ENCODE data around the gene ERN2. TPM values are rescaled to one million over a fixed set of nuclear protein-coding genes. Genes with fewer than 3 reads are reported as not detected.
A peak's percentile ranks its signal among the peaks of the same experiment; 100 is the strongest.
"Not testable (repeated sequence)": the region's sequence is repeated elsewhere in the genome, so short reads cannot be mapped to it uniquely, and the experiment has no call there.

ERN2 gene
- total RNA-seq, 1 experiment from 2014 or later = 3.3 TPM

- in situ Hi-C loops (cut with HindIII; ENCODE audit: low sequenced_read_pairs) = no loop called here
- DNase-seq (ENCODE audit: low spot score) = no peak
These were observed 11.2 kb upstream of the ERN2 start for GRCh38 chr16:23724096-23724784.

- DNase-seq (ENCODE audit: low spot score); in situ Hi-C loops (cut with HindIII; ENCODE audit: low sequenced_read_pairs): not testable (repeated sequence)
These were observed 9.7 kb upstream of the ERN2 start for GRCh38 chr16:23722613-23723240.

- no peak for DNase-seq (ENCODE audit: low spot score)
- in situ Hi-C loops (cut with HindIII; ENCODE audit: low sequenced_read_pairs) = no loop called here
These were observed 3.5 kb upstream of the ERN2 start for GRCh38 chr16:23716484-23716883.

GRCh38 chr16:23711785-23712184 lies 1.2 kb downstream of the ERN2 start:
- in situ Hi-C loops (cut with HindIII; ENCODE audit: low sequenced_read_pairs) = no loop called here
- no peak for DNase-seq (ENCODE audit: low spot score)

GRCh38 chr16:23710504-23710903 lies 2.5 kb downstream of the ERN2 start:
- in situ Hi-C loops (cut with HindIII; ENCODE audit: low sequenced_read_pairs) = no loop called here
- no peak for DNase-seq (ENCODE audit: low spot score)

GRCh38 chr16:23710008-23710407 lies 3.0 kb downstream of the ERN2 start:
- in situ Hi-C loops (cut with HindIII; ENCODE audit: low sequenced_read_pairs) = no loop called here

GRCh38 chr16:23709536-23709935 lies 3.5 kb downstream of the ERN2 start:
- in situ Hi-C loops (cut with HindIII; ENCODE audit: low sequenced_read_pairs) = no loop called here

More at GRCh38 chr16:23710008-23710407, 3.0 kb downstream of the ERN2 start:
- no peak for DNase-seq (ENCODE audit: low spot score)

GRCh38 chr16:23706439-23706838 lies 6.6 kb downstream of the ERN2 start:
- DNase-seq (ENCODE audit: low spot score) = no peak
- in situ Hi-C loops (cut with HindIII; ENCODE audit: low sequenced_read_pairs) = no loop called here

More at GRCh38 chr16:23709536-23709935, 3.5 kb downstream of the ERN2 start:
- DNase-seq (ENCODE audit: low spot score) = no peak

GRCh38 chr16:23705517-23705902 lies 7.5 kb downstream of the ERN2 start:
- in situ Hi-C loops (cut with HindIII; ENCODE audit: low sequenced_read_pairs) = no loop called here
- DNase-seq (ENCODE audit: low spot score) = no peak

- in situ Hi-C loops (cut with HindIII; ENCODE audit: low sequenced_read_pairs) = no loop called here
- DNase-seq (ENCODE audit: low spot score) = no peak
These were observed 8.1 kb downstream of the ERN2 start for GRCh38 chr16:23704772-23705516.

- in situ Hi-C loops (cut with HindIII; ENCODE audit: low sequenced_read_pairs) = no loop called here
- DNase-seq (ENCODE audit: low spot score) = no peak
These were observed 10.1 kb downstream of the ERN2 start for GRCh38 chr16:23702951-23703350.

GRCh38 chr16:23701045-23701444 lies 12.0 kb downstream of the ERN2 start:
- in situ Hi-C loops (cut with HindIII; ENCODE audit: low sequenced_read_pairs) = no loop called here
- DNase-seq (ENCODE audit: low spot score) = no peak

GRCh38 chr16:23700509-23700908 lies 12.5 kb downstream of the ERN2 start:
- in situ Hi-C loops (cut with HindIII; ENCODE audit: low sequenced_read_pairs) = no loop called here
- DNase-seq (ENCODE audit: low spot score) = no peak

GRCh38 chr16:23700093-23700492 lies 12.9 kb downstream of the ERN2 start:
- in situ Hi-C loops (cut with HindIII; ENCODE audit: low sequenced_read_pairs) = no loop called here

GRCh38 chr16:23699100-23699499 lies 13.9 kb downstream of the ERN2 start:
- no peak for DNase-seq (ENCODE audit: low spot score)
- in situ Hi-C loops (cut with HindIII; ENCODE audit: low sequenced_read_pairs) = no loop called here

More at GRCh38 chr16:23700093-23700492, 12.9 kb downstream of the ERN2 start:
- DNase-seq (ENCODE audit: low spot score) = no peak

- in situ Hi-C loops (cut with HindIII; ENCODE audit: low sequenced_read_pairs) = no loop called here
- no peak for DNase-seq (ENCODE audit: low spot score)
These were observed 17.3 kb downstream of the ERN2 start for GRCh38 chr16:23695756-23696155.

- in situ Hi-C loops (cut with HindIII; ENCODE audit: low sequenced_read_pairs) = no loop called here
These were observed 18.2 kb downstream of the ERN2 start for GRCh38 chr16:23694644-23695373.

GRCh38 chr16:23694265-23694643 lies 18.8 kb downstream of the ERN2 start:
- in situ Hi-C loops (cut with HindIII; ENCODE audit: low sequenced_read_pairs) = no loop called here
- DNase-seq (ENCODE audit: low spot score) = no peak

More at GRCh38 chr16:23694644-23695373, 18.2 kb downstream of the ERN2 start:
- DNase-seq (ENCODE audit: low spot score) = peak; percentile 73

- in situ Hi-C loops (cut with HindIII; ENCODE audit: low sequenced_read_pairs) = no loop called here
- DNase-seq (ENCODE audit: low spot score) = no peak
These were observed 20.7 kb downstream of the ERN2 start for GRCh38 chr16:23692190-23692837.

Measured in G401 (cell line).